Liver (tissue), 9 donors: ENCODE data around the gene EPN3. TPM values are rescaled to one million over a fixed set of nuclear protein-coding genes. Genes with fewer than 3 reads are reported as not detected.

Source experiments
- DNase-seq: peaks from one replicate; pipeline ENCODE4 v3.0.0-alpha.2; 2017; ENCODE audit warnings: low spot score
- H3K27ac ChIP-seq, 2 donors: one replicate each; pipeline ENCODE4 v1.7.0; 2013; ENCODE audit warnings: inconsistent platforms in 2 of 2, low read length in 2 of 2, control low read depth in 1 of 2, low read depth in 1 of 2, mild to moderate bottlenecking in 1 of 2
- H3K27me3 ChIP-seq, 4 donors: one replicate each; pipeline versions ENCODE4 v1.6.1 to v1.7.0; 2013; ENCODE audit warnings: low read length in 3 of 4, inconsistent platforms in 1 of 4, mild to moderate bottlenecking in 1 of 4, moderate library complexity in 1 of 4; ENCODE audit not compliant: control insufficient read depth in 4 of 4, insufficient read depth in 4 of 4
- H3K36me3 ChIP-seq, 4 donors: one replicate each; pipeline versions ENCODE4 v1.6.1 to v1.7.0; 2013; ENCODE audit warnings: low read length in 3 of 4, mild to moderate bottlenecking in 3 of 4, low read depth in 1 of 4, moderate library complexity in 1 of 4; ENCODE audit not compliant: control insufficient read depth in 4 of 4, insufficient read depth in 3 of 4
- H3K4me1 ChIP-seq, 4 donors: one replicate each; pipeline versions ENCODE4 v1.6.1 to v1.7.0; 2013; ENCODE audit warnings: low read length in 3 of 4, mild to moderate bottlenecking in 3 of 4, moderate library complexity in 1 of 4; ENCODE audit not compliant: control insufficient read depth in 4 of 4, insufficient read depth in 4 of 4
- H3K4me3 ChIP-seq, 3 donors: one replicate each; pipeline versions ENCODE4 v1.6.1 to v1.7.0; 2013; ENCODE audit warnings: low read length in 3 of 3, control low read depth in 1 of 3, low read depth in 1 of 3, mild to moderate bottlenecking in 1 of 3
- H3K9ac ChIP-seq, 2 donors: one replicate each; pipeline ENCODE4 v1.7.0; 2013; ENCODE audit warnings: low read length in 2 of 2, mild to moderate bottlenecking in 2 of 2, moderate library complexity in 2 of 2, control low read depth in 1 of 2, low read depth in 1 of 2
- H3K9me3 ChIP-seq, 4 donors: one replicate each; pipeline versions ENCODE4 v1.6.1 to v1.7.0; 2013; ENCODE audit warnings: low read length in 3 of 4; ENCODE audit not compliant: control insufficient read depth in 4 of 4
- EGR1 ChIP-seq, 2 donors: IDR thresholded peaks; 2 replicates each; pipeline ENCODE4 v1.6.1; 2016 to 2018; ENCODE audit warnings: antibody characterized with exemption in 2 of 2, low read depth in 2 of 2
- FOXA1 ChIP-seq: IDR thresholded peaks from 2 replicates; pipeline ENCODE4 v1.6.1; 2016; ENCODE audit warnings: antibody characterized with exemption
- FOXA2 ChIP-seq: IDR thresholded peaks from 2 replicates; pipeline ENCODE4 v1.6.1; 2016; ENCODE audit warnings: antibody characterized with exemption
- GABPA ChIP-seq, 2 donors: IDR thresholded peaks in 1 of 2; conservative IDR thresholded peaks in 1 of 2; 2 replicates each; pipeline ENCODE4 v1.6.1; 2016; ENCODE audit warnings: antibody characterized with exemption in 2 of 2, mild to moderate bottlenecking in 1 of 2, moderate library complexity in 1 of 2
- HNF4A ChIP-seq, 2 donors: conservative IDR thresholded peaks; 2 replicates each; pipeline ENCODE4 v1.6.1; 2016; ENCODE audit warnings: antibody characterized with exemption in 2 of 2, mild to moderate bottlenecking in 2 of 2
- HNF4G ChIP-seq: IDR thresholded peaks from 2 replicates; pipeline ENCODE4 v1.6.1; 2016; ENCODE audit warnings: antibody characterized with exemption
- JUND ChIP-seq, 2 donors: IDR thresholded peaks; 2 replicates each; pipeline ENCODE4 v1.6.1; 2016; ENCODE audit warnings: antibody characterized with exemption in 2 of 2
- NR2F2 ChIP-seq: IDR thresholded peaks from 2 replicates; pipeline ENCODE4 v1.6.1; 2016; ENCODE audit warnings: antibody characterized with exemption
- RAD21 ChIP-seq, 2 donors: IDR thresholded peaks; 2 replicates each; pipeline ENCODE4 v1.6.1; 2016; ENCODE audit warnings: antibody characterized with exemption in 2 of 2, mild to moderate bottlenecking in 2 of 2
- RXRA ChIP-seq, 2 donors: IDR thresholded peaks; 2 replicates each; pipeline ENCODE4 v1.6.1; 2017 to 2018; ENCODE audit warnings: antibody characterized with exemption in 2 of 2, mild to moderate bottlenecking in 1 of 2
- SP1 ChIP-seq: IDR thresholded peaks from 2 replicates; pipeline ENCODE4 v1.6.1; 2018; ENCODE audit warnings: antibody characterized with exemption, mild to moderate bottlenecking
- YY1 ChIP-seq: IDR thresholded peaks from 2 replicates; pipeline ENCODE4 v1.6.1; 2016; ENCODE audit warnings: antibody characterized with exemption, mild to moderate bottlenecking
- WGBS: extraction: QIAGEN DNeasy Blood & Tissue Kit; methylation state at CpG from one replicate; pipeline ENCODE4 v1.1.7; 2013; 5-methylcytosine and 5-hydroxymethylcytosine counted together
- polyA plus RNA-seq, 2 donors: library from polyadenylated mRNA; stranded (reverse) in 1 of 2; unstranded in 1 of 2; fragments of 200-250 nt in 1 of 2; fragments of >200 nt in 1 of 2; fragmentation: Nextera tagmentation in 1 of 2; extraction: Ambion mirVana in 1 of 2; gene quantifications; one replicate each; pipeline versions ENCODE4 v1.2.1 to v1.2.3, GENCODE V29; 2013 to 2015
- total RNA-seq, 2 donors: library from RNA; depleted of rRNA; stranded (reverse); fragments of >200 nt; gene quantifications; one replicate each; pipeline ENCODE4 v1.2.3, GENCODE V29; 2014
- TF ChIP-seq, protein P1 (sequence below): IDR thresholded peaks from 2 replicates; pipeline ENCODE4 v1.6.1; 2016; ENCODE audit warnings: antibody characterized with exemption
- TF ChIP-seq, protein P2 (sequence below): IDR thresholded peaks from 2 replicates; pipeline ENCODE4 v1.6.1; 2016; ENCODE audit warnings: antibody characterized with exemption
- TF ChIP-seq, protein P3 (sequence below): IDR thresholded peaks from 2 replicates; pipeline ENCODE4 v1.6.1; 2016; ENCODE audit warnings: antibody characterized with exemption, mild to moderate bottlenecking
- TF ChIP-seq, protein P4 (sequence below): IDR thresholded peaks from 2 replicates; pipeline ENCODE4 v1.6.1; 2016; ENCODE audit warnings: antibody characterized with exemption
- TF ChIP-seq, protein P5 (sequence below): fragments of 150-350 bp; IDR thresholded peaks from 2 replicates; pipeline ENCODE4 v1.5.1; 2017; ENCODE audit warnings: improper control_type of control experiment, low read depth, low read length; ENCODE audit not compliant: missing input control
- donor health status: healthy.
- donor health status: healthy.
- donor health status: healthy.
- donor health status: healthy.
- donor health status: healthy.

Gene EPN3
- total and polyA plus RNA-seq, 4 donors, result 0.06 to 0.51 (median 0.33) TPM; not detected in 1

DNA sequence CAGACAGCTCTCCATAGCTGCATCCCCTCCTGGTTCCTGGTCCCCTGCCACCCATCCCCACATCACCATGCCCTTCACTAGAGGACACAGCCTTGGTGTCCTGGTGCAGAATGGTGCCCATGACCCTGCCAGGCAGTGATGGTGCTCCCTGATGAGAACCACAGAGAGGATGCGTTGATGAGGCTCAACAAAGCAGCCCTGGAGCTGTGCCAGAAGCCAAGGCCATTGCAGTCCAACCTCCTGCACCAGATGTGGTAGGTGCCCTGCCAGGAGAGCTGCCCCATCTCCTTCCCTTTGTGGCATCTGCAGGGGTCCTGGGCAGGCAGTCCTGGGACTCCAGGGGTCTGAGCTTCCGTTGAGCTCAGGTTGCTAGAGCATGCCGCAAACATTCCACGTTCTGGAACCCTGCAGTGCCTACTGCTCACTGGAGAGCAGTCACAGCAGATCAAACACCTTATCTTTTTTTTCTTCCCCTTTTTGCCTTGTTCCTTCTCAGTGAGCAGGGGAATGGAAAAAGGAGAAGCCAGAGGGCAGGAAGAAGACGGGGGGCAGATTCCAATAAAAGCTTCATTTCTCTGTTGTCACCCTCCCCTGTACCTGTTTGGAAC is 5.3 kb upstream of the EPN3 start:
- H3K4me3 ChIP-seq, result no peak overlapping the region
- H3K9ac ChIP-seq, result no peak overlapping the region
- no peaks in the 10 kb centered on the region for H3K9me3 ChIP-seq
- H3K4me1 ChIP-seq, result no peaks in the 10 kb centered on the region
- H3K27me3 ChIP-seq, result peaks cover 0 to 12% (median 4%) of the 10 kb centered on the region in 4 donors
- no peak for DNase-seq
- no peaks in the 10 kb centered on the region for H3K36me3 ChIP-seq
- 70% methylated on average over 5 of the region's 5 CpGs for WGBS
- TF ChIP-seq HNF4G (no peak), JUND (IDR thresholded peaks at IDR 0.05) (no peak), RAD21 (IDR thresholded peaks at IDR 0.05) (no peak), RXRA (IDR thresholded peaks at IDR 0.05) (no peak), YY1 (no peak), FOXA1 (no peak), GABPA (IDR thresholded peaks at IDR 0.05 in 1 of 2, conservative IDR thresholded peaks at IDR 0.05 in 1 of 2) (no peak), SP1 (no peak), HNF4A (conservative IDR thresholded peaks at IDR 0.05) (no peak), FOXA2 (no peak), EGR1 (IDR thresholded peaks at IDR 0.05; ENCODE audit: low read depth in 2 of 2) (no peak), NR2F2 (no peak)
- TF ChIP-seq, protein P1, sequence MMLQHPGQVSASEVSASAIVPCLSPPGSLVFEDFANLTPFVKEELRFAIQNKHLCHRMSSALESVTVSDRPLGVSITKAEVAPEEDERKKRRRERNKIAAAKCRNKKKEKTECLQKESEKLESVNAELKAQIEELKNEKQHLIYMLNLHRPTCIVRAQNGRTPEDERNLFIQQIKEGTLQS, result no peak
- TF ChIP-seq, protein P2, sequence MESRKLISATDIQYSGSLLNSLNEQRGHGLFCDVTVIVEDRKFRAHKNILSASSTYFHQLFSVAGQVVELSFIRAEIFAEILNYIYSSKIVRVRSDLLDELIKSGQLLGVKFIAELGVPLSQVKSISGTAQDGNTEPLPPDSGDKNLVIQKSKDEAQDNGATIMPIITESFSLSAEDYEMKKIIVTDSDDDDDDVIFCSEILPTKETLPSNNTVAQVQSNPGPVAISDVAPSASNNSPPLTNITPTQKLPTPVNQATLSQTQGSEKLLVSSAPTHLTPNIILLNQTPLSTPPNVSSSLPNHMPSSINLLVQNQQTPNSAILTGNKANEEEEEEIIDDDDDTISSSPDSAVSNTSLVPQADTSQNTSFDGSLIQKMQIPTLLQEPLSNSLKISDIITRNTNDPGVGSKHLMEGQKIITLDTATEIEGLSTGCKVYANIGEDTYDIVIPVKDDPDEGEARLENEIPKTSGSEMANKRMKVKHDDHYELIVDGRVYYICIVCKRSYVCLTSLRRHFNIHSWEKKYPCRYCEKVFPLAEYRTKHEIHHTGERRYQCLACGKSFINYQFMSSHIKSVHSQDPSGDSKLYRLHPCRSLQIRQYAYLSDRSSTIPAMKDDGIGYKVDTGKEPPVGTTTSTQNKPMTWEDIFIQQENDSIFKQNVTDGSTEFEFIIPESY, result no peak
- TF ChIP-seq, protein P3, sequence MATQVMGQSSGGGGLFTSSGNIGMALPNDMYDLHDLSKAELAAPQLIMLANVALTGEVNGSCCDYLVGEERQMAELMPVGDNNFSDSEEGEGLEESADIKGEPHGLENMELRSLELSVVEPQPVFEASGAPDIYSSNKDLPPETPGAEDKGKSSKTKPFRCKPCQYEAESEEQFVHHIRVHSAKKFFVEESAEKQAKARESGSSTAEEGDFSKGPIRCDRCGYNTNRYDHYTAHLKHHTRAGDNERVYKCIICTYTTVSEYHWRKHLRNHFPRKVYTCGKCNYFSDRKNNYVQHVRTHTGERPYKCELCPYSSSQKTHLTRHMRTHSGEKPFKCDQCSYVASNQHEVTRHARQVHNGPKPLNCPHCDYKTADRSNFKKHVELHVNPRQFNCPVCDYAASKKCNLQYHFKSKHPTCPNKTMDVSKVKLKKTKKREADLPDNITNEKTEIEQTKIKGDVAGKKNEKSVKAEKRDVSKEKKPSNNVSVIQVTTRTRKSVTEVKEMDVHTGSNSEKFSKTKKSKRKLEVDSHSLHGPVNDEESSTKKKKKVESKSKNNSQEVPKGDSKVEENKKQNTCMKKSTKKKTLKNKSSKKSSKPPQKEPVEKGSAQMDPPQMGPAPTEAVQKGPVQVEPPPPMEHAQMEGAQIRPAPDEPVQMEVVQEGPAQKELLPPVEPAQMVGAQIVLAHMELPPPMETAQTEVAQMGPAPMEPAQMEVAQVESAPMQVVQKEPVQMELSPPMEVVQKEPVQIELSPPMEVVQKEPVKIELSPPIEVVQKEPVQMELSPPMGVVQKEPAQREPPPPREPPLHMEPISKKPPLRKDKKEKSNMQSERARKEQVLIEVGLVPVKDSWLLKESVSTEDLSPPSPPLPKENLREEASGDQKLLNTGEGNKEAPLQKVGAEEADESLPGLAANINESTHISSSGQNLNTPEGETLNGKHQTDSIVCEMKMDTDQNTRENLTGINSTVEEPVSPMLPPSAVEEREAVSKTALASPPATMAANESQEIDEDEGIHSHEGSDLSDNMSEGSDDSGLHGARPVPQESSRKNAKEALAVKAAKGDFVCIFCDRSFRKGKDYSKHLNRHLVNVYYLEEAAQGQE, result no peak
- TF ChIP-seq, protein P4, sequence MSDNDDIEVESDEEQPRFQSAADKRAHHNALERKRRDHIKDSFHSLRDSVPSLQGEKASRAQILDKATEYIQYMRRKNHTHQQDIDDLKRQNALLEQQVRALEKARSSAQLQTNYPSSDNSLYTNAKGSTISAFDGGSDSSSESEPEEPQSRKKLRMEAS, result no peak
- H3K27ac ChIP-seq, result no peak overlapping the region

DNA sequence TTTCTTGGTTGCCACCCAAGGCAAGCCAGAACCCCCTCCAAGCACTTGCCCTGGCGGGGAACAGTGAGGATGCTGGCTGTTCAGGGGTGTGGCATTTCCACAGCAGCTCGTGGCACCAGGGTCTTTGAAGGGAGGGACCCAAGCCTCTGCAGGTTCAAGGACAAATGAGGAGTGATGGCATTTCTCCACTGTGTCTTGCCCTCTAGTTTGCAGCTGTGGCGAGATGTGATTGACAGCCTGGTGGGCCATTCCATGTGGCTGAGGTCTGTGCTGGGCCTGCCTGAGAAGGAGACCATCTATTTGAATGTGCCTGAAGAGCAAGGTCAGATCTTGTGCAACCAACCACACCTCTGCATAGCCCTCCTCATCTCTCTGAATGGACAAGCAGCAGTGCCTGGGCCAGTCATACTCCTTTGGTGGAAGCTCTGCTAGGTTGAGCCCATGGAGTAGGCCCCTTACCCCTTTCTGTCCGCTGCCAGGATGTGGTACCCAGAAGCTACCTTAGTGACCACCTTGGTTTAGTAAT is 4.5 kb upstream of the EPN3 start:
- TF ChIP-seq NR2F2, result no peak
- TF ChIP-seq YY1, result no peak
- TF ChIP-seq, protein P5, sequence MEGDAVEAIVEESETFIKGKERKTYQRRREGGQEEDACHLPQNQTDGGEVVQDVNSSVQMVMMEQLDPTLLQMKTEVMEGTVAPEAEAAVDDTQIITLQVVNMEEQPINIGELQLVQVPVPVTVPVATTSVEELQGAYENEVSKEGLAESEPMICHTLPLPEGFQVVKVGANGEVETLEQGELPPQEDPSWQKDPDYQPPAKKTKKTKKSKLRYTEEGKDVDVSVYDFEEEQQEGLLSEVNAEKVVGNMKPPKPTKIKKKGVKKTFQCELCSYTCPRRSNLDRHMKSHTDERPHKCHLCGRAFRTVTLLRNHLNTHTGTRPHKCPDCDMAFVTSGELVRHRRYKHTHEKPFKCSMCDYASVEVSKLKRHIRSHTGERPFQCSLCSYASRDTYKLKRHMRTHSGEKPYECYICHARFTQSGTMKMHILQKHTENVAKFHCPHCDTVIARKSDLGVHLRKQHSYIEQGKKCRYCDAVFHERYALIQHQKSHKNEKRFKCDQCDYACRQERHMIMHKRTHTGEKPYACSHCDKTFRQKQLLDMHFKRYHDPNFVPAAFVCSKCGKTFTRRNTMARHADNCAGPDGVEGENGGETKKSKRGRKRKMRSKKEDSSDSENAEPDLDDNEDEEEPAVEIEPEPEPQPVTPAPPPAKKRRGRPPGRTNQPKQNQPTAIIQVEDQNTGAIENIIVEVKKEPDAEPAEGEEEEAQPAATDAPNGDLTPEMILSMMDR, result no peak
- no peak for TF ChIP-seq GABPA (IDR thresholded peaks at IDR 0.05 in 1 of 2, conservative IDR thresholded peaks at IDR 0.05 in 1 of 2)
- TF ChIP-seq JUND (IDR thresholded peaks at IDR 0.05), result no peak
- TF ChIP-seq, protein P1, result no peak
- TF ChIP-seq, protein P2, result no peak
- Histone ChIP-seq H3K9me3 (no peaks in the 10 kb centered on the region), H3K4me1 (peaks cover 0 to 1% (median under 1%) of the 10 kb centered on the region in 4 donors), H3K27me3 (peaks cover 0 to 13% (median 4%) of the 10 kb centered on the region in 4 donors), H3K4me3 (no peak overlapping the region), H3K36me3 (no peaks in the 10 kb centered on the region), H3K27ac (no peak overlapping the region), H3K9ac (no peak overlapping the region)
- DNase-seq, result no peak
- 66% methylated on average over 4 of the region's 4 CpGs for WGBS
